ENCODE data around the gene OR8I2. TPM values are rescaled to one million over a fixed set of nuclear protein-coding genes. Genes with fewer than 3 reads are reported as not detected.
"Not testable (repeated sequence)": the region's sequence is repeated elsewhere in the genome, so short reads cannot be mapped to it uniquely, and the experiment has no call there.

Gene OR8I2
- total RNA-seq, 1 experiment from 2014 or later, result not detected

- intact Hi-C loops (cut with micrococcal nuclease), result no loop called here
- Histone ChIP-seq H3K9me2 (ENCODE audit: insufficient read depth) (no peaks in the 10 kb centered on the region), H3K4me3 (replicated peaks in 1 of 2; ENCODE audit: low read depth in 1 of 2, low read length in 2 of 2) (no peak overlapping the region), H4K20me1 (ENCODE audit: insufficient read depth) (no peaks in the 10 kb centered on the region), H3K27me3 (ENCODE audit: insufficient read depth, low read length) (no peaks in the 10 kb centered on the region), H3K79me2 (ENCODE audit: insufficient read depth, low read length) (no peaks in the 10 kb centered on the region), H3K4me2 (ENCODE audit: low read length) (no peak overlapping the region), H3K9me3 (ENCODE audit: control insufficient read depth in 1 of 2, insufficient read depth in 1 of 2, low read depth in 1 of 2, low read length in 2 of 2) (peaks cover 0 to 21% of the 10 kb centered on the region in 2 experiments; a peak in 2 of 4 replicates), H3K9ac (ENCODE audit: low read length) (no peak overlapping the region), H3K36me3 (ENCODE audit: control insufficient read depth in 1 of 2, insufficient read depth in 2 of 2, low read length in 2 of 2) (no peaks in the 10 kb centered on the region), H2AFZ (ENCODE audit: low read depth, low read length, poor library complexity, severe bottlenecking) (no peak overlapping the region), H3K27ac (ENCODE audit: low read depth, low read length) (no peak overlapping the region), H3K4me1 (ENCODE audit: control insufficient read depth in 1 of 2, insufficient read depth in 2 of 2, low read length in 2 of 2) (no peaks in the 10 kb centered on the region)
- DNase-seq (ENCODE audit: low read depth, low spot score) (no peak), ATAC-seq (no peak)
- BruUV-seq (replicated peaks), result no TSS peak
- POLR2A ChIA-PET, result no interaction called here
- RAD21 ChIA-PET (ENCODE audit: low non-redundant PET in 1 of 2, low total read pairs in 2 of 2, uncharacterized antibody in 2 of 2, unreplicated experiment in 2 of 2), result no interaction called here
- TF ChIP-seq RAD21 (IDR thresholded peaks at IDR 0.05; ENCODE audit: low read depth), result no peak
- TF ChIP-seq SIN3A (IDR thresholded peaks at IDR 0.05; ENCODE audit: low read depth), result no peak
- no peak for TF ChIP-seq EZH2phosphoT487 (IDR thresholded peaks at IDR 0.05; ENCODE audit: borderline replicate concordance)
- CTCF ChIA-PET, result no interaction called here
These were observed 43.6 kb upstream of the OR8I2 start for GRCh38 chr11:56049487-56049886.

DNA sequence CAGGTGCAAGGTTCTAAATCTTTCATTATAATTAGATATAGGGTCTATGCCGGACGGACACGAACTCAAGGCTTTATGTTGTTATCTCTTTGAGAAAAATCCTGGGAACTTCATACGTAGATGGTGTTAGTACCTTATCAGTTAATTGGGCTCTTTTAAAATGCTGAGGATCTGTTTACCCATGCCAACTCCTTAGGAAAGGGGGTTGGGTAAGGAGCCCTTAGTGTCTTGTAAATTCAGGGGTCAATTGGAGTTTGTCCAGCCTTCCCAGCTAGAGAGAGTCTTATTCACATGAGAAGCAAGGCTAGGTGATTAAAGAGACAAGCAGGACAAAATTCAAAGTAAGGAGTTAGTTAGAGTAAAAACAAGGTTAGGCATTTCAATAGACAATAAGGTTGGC is 36.7 kb upstream of the OR8I2 start:
- DNase-seq (ENCODE audit: low read depth, low spot score); H3K9ac ChIP-seq (ENCODE audit: low read length); CTCF ChIA-PET; H4K20me1 ChIP-seq (ENCODE audit: insufficient read depth); H3K4me2 ChIP-seq (ENCODE audit: low read length); POLR2A ChIA-PET; H3K4me3 ChIP-seq (replicated peaks in 1 of 2; ENCODE audit: low read depth in 1 of 2, low read length in 2 of 2); RAD21 ChIA-PET (ENCODE audit: low non-redundant PET in 1 of 2, low total read pairs in 2 of 2, uncharacterized antibody in 2 of 2, unreplicated experiment in 2 of 2); H3K27me3 ChIP-seq (ENCODE audit: insufficient read depth, low read length); intact Hi-C loops (cut with micrococcal nuclease); ATAC-seq; H3K4me1 ChIP-seq (ENCODE audit: control insufficient read depth in 1 of 2, insufficient read depth in 2 of 2, low read length in 2 of 2); H2AFZ ChIP-seq (ENCODE audit: low read depth, low read length, poor library complexity, severe bottlenecking); H3K9me2 ChIP-seq (ENCODE audit: insufficient read depth); BruUV-seq (replicated peaks); H3K27ac ChIP-seq (ENCODE audit: low read depth, low read length); H3K36me3 ChIP-seq (ENCODE audit: control insufficient read depth in 1 of 2, insufficient read depth in 2 of 2, low read length in 2 of 2); H3K79me2 ChIP-seq (ENCODE audit: insufficient read depth, low read length): not testable (repeated sequence)
- H3K9me3 ChIP-seq (ENCODE audit: control insufficient read depth in 1 of 2, insufficient read depth in 1 of 2, low read depth in 1 of 2, low read length in 2 of 2), result peaks cover 0 to 15% of the 10 kb centered on the region in 2 experiments; a peak in 2 of 4 replicates

DNA sequence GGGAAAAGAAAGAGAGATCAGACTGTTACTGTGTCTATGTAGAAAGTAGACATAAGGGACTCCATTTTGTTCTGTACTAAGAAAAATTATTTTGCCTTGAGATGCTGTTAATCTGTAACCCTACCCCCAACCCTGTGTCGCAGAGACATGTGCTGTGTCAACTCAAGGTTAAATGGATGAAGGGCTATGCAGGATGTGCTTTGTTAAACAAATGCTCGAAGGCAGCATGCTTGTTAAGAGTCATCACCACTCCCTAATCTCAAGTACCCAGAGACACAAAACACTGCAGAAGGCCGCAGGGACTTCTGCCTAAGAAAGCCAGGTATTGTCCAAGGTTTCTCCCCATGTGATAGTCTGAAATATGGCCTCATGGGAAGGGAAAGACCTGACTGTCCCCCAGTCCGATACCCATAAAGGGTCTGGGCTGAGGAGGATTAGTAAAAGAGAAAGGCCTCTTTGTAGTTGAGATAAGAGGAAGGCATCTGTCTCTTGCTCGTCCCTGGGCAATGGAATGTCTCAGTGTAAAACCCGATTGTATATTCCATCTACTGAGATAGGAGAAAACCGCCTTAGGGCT is 35.4 kb upstream of the OR8I2 start:
- POLR2A ChIA-PET; H3K36me3 ChIP-seq (ENCODE audit: control insufficient read depth in 1 of 2, insufficient read depth in 2 of 2, low read length in 2 of 2); H3K9ac ChIP-seq (ENCODE audit: low read length); DNase-seq (ENCODE audit: low read depth, low spot score); H4K20me1 ChIP-seq (ENCODE audit: insufficient read depth); H3K79me2 ChIP-seq (ENCODE audit: insufficient read depth, low read length); H3K9me2 ChIP-seq (ENCODE audit: insufficient read depth); H3K4me1 ChIP-seq (ENCODE audit: control insufficient read depth in 1 of 2, insufficient read depth in 2 of 2, low read length in 2 of 2); BruUV-seq (replicated peaks); H3K9me3 ChIP-seq (ENCODE audit: control insufficient read depth in 1 of 2, insufficient read depth in 1 of 2, low read depth in 1 of 2, low read length in 2 of 2); H3K27me3 ChIP-seq (ENCODE audit: insufficient read depth, low read length); H2AFZ ChIP-seq (ENCODE audit: low read depth, low read length, poor library complexity, severe bottlenecking); H3K27ac ChIP-seq (ENCODE audit: low read depth, low read length); H3K4me3 ChIP-seq (replicated peaks in 1 of 2; ENCODE audit: low read depth in 1 of 2, low read length in 2 of 2); CTCF ChIA-PET; H3K4me2 ChIP-seq (ENCODE audit: low read length); RAD21 ChIA-PET (ENCODE audit: low non-redundant PET in 1 of 2, low total read pairs in 2 of 2, uncharacterized antibody in 2 of 2, unreplicated experiment in 2 of 2); ATAC-seq; intact Hi-C loops (cut with micrococcal nuclease): not testable (repeated sequence)

- RAD21 ChIA-PET (ENCODE audit: low non-redundant PET in 1 of 2, low total read pairs in 2 of 2, uncharacterized antibody in 2 of 2, unreplicated experiment in 2 of 2); H3K79me2 ChIP-seq (ENCODE audit: insufficient read depth, low read length); H3K36me3 ChIP-seq (ENCODE audit: control insufficient read depth in 1 of 2, insufficient read depth in 2 of 2, low read length in 2 of 2); DNase-seq (ENCODE audit: low read depth, low spot score); H3K4me3 ChIP-seq (replicated peaks in 1 of 2; ENCODE audit: low read depth in 1 of 2, low read length in 2 of 2); H3K9me3 ChIP-seq (ENCODE audit: control insufficient read depth in 1 of 2, insufficient read depth in 1 of 2, low read depth in 1 of 2, low read length in 2 of 2); ATAC-seq; POLR2A ChIA-PET; H3K9ac ChIP-seq (ENCODE audit: low read length); CTCF ChIA-PET; H3K4me1 ChIP-seq (ENCODE audit: control insufficient read depth in 1 of 2, insufficient read depth in 2 of 2, low read length in 2 of 2); H2AFZ ChIP-seq (ENCODE audit: low read depth, low read length, poor library complexity, severe bottlenecking); H3K9me2 ChIP-seq (ENCODE audit: insufficient read depth); H3K4me2 ChIP-seq (ENCODE audit: low read length); BruUV-seq (replicated peaks); intact Hi-C loops (cut with micrococcal nuclease); H3K27me3 ChIP-seq (ENCODE audit: insufficient read depth, low read length); H3K27ac ChIP-seq (ENCODE audit: low read depth, low read length); H4K20me1 ChIP-seq (ENCODE audit: insufficient read depth): not testable (repeated sequence)
These were observed 34.8 kb upstream of the OR8I2 start for GRCh38 chr11:56058260-56058780.
